CD8-positive, alpha-beta memory T cell (primary cell): ENCODE measurements around the gene MXD3. TPM values are rescaled to one million over a fixed set of nuclear protein-coding genes. Genes with fewer than 3 reads are reported as not detected.
"Not testable (repeated sequence)": the region's sequence is repeated elsewhere in the genome, so short reads cannot be mapped to it uniquely, and the experiment has no call there.

Source experiments
- CTCF ChIA-PET: fragments of 350-600 bp; sonication (Branson Sonifier 250); formaldehyde crosslinking; loops from one replicate; lab custom pipeline; 2021; ENCODE audit warnings: antibody characterized with exemption; lab: Charles Lee
- POLR2A ChIA-PET: fragments of 350-600 bp; sonication (Branson Sonifier 250); formaldehyde crosslinking; loops from one replicate; lab custom pipeline; 2021; ENCODE audit warnings: antibody characterized with exemption; lab: Charles Lee
- DNase-seq, 5 donors: peaks; one replicate each; pipeline versions ENCODE4 v3.0.0 to v3.0.0-alpha.2; 2020 to 2022; ENCODE audit warnings: mixed read lengths in 1 of 5
- H3K27ac ChIP-seq: one replicate; pipeline ENCODE4 v1.7.0; 2013; ENCODE audit warnings: low read depth, mild to moderate bottlenecking, low read length, moderate library complexity
- H3K27me3 ChIP-seq: 2 replicates; pipeline ENCODE4 v1.7.0; 2013; ENCODE audit warnings: low read length, mild to moderate bottlenecking; ENCODE audit not compliant: insufficient read depth, poor library complexity, severe bottlenecking
- H3K36me3 ChIP-seq: 2 replicates; pipeline ENCODE4 v1.7.0; 2013; ENCODE audit warnings: mild to moderate bottlenecking, low read length, moderate library complexity; ENCODE audit not compliant: insufficient read depth
- H3K4me1 ChIP-seq: 2 replicates; pipeline ENCODE4 v1.7.0; 2013; ENCODE audit warnings: mild to moderate bottlenecking, low read length, moderate library complexity; ENCODE audit not compliant: insufficient read depth
- H3K4me3 ChIP-seq: 2 replicates; pipeline ENCODE4 v1.7.0; 2013; ENCODE audit warnings: mild to moderate bottlenecking, low read length
- H3K9me3 ChIP-seq: 2 replicates; pipeline ENCODE4 v1.7.0; 2013; ENCODE audit warnings: mild to moderate bottlenecking, low read length
- H3K27ac Mint-ChIP-seq, 8 donors: one replicate each; pipeline ENCODE4 v1.8.0; 2020 to 2021; ENCODE audit warnings: mixed read lengths in 8 of 8, mild to moderate bottlenecking in 6 of 8, inconsistent platforms in 3 of 8, moderate library complexity in 3 of 8
- H3K27me3 Mint-ChIP-seq, 2 donors: one replicate each; pipeline ENCODE4 v1.8.0; 2020 to 2021; ENCODE audit warnings: mixed read lengths in 2 of 2, mild to moderate bottlenecking in 1 of 2, moderate library complexity in 1 of 2
- H3K36me3 Mint-ChIP-seq, 3 donors: one replicate each; pipeline ENCODE4 v1.8.0; 2020 to 2021; ENCODE audit warnings: mixed read lengths in 3 of 3, inconsistent platforms in 1 of 3, mild to moderate bottlenecking in 1 of 3
- H3K4me1 Mint-ChIP-seq, 3 donors: one replicate each; pipeline ENCODE4 v1.8.0; 2020 to 2021; ENCODE audit warnings: mixed read lengths in 3 of 3, inconsistent platforms in 1 of 3, mild to moderate bottlenecking in 1 of 3
- H3K4me3 Mint-ChIP-seq, 7 donors: one replicate each; pipeline ENCODE4 v1.8.0; 2020 to 2021; ENCODE audit warnings: mixed read lengths in 7 of 7, mild to moderate bottlenecking in 6 of 7, moderate library complexity in 4 of 7, inconsistent platforms in 2 of 7
- H3K9me3 Mint-ChIP-seq, 5 donors: one replicate each; pipeline ENCODE4 v1.8.0; 2020 to 2022; ENCODE audit warnings: mixed read lengths in 5 of 5, mild to moderate bottlenecking in 3 of 5, moderate library complexity in 2 of 5, inconsistent platforms in 1 of 5
- polyA plus RNA-seq: library from polyadenylated mRNA; unstranded; fragments of 300-500 nt; fragmentation: Illumina TruSeq; gene quantifications from one replicate; pipeline ENCODE4 v1.2.3, GENCODE V29; 2021
- total RNA-seq, 2 experiments: library from RNA; stranded (reverse); gene quantifications; one replicate each; pipeline ENCODE4 v1.2.3, GENCODE V29; 2021

The MXD3 gene
- total and polyA plus RNA-seq, 3 experiments from 2014 or later, result 0.79 to 13.4 (median 10.2) TPM

DNA sequence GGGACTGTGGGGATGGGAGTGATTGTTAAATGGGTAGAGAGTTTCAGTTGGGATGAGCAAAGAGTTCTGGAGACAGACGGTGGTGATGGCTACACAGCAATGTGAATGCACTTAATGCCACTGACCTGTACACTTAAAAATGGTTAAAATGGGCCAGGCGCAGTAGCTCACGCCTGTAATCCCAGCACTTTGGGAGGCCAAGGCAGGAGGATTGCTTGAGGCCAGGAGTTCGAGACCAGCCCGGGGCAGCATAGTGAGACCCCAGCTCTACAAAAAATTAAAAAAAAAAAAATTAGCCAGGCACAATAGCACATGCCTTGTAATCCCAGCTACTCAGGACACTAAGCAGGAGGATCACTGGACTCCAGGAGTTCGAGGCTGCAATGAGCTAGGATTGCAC lies 32.1 kb upstream of the MXD3 start:
- H3K36me3 ChIP-seq, result peaks cover 13% of the 10 kb centered on the region
- Mint-ChIP-seq H3K27ac (peak overlapping the region in 2 of 8 donors; percentile 0 to 74), H3K9me3 (no peaks in the 10 kb centered on the region), H3K27me3 (no peaks in the 10 kb centered on the region), H3K36me3 (peaks cover 10 to 59% (median 16%) of the 10 kb centered on the region in 3 donors), H3K4me3 (peak overlapping the region in 1 of 7 donors; percentile 27), H3K4me1 (peaks cover 38 to 55% (median 46%) of the 10 kb centered on the region in 3 donors)
- POLR2A ChIA-PET, result interaction anchor here (0.5 kb wide), 1 partner anchor 71 kb away, joined by 3 read pairs; no protein-coding TSS in a partner anchor
- no peak for DNase-seq
- no peak overlapping the region for H3K27ac ChIP-seq
- no peaks in the 10 kb centered on the region for H3K27me3 ChIP-seq
- H3K4me3 ChIP-seq, result no peak overlapping the region
- H3K9me3 ChIP-seq, result no peaks in the 10 kb centered on the region
- H3K4me1 ChIP-seq, result peaks cover 22% of the 10 kb centered on the region
- CTCF ChIA-PET, result interaction anchor here (0.7 to 3.4 kb wide), 2 partner anchors 25 to 27 kb away, joined by 3 to 13 read pairs; no protein-coding TSS in a partner anchor

DNA sequence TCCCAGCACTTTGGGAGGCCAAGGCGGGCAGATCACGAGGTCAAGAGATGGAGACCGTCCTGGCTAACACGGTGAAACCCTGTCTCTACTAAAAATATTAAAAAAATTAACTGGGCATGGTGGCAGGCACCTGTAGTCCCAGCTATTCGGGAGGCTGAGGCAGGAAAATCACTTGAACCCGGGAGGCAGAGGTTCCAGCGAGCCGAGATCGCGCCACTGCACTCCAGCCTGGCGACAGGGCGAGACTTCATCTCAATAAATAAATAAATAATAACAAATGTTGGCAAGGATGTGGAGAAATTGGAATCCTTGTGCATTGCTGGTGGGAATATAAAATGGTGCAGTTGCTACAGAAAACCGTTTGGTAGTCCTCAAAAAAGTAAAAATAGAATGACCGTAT lies 31.3 kb upstream of the MXD3 start:
- H3K9me3 ChIP-seq, H3K27ac ChIP-seq, CTCF ChIA-PET, H3K4me3 ChIP-seq, H3K9me3 Mint-ChIP-seq, H3K4me3 Mint-ChIP-seq, DNase-seq, H3K27me3 ChIP-seq, H3K27ac Mint-ChIP-seq, H3K27me3 Mint-ChIP-seq: not testable (repeated sequence)
- Histone ChIP-seq H3K36me3 (peaks cover 20% of the 10 kb centered on the region), H3K4me1 (peaks cover 21% of the 10 kb centered on the region)
- H3K36me3 Mint-ChIP-seq, result peaks cover 10 to 65% (median 16%) of the 10 kb centered on the region in 3 donors
- POLR2A ChIA-PET, result interaction anchor here (0.6 to 0.8 kb wide), 2 partner anchors 66 to 197 kb away, joined by 3 to 4 read pairs; partner anchors contain the start of gene F12
- H3K4me1 Mint-ChIP-seq, result peaks cover 38 to 56% (median 46%) of the 10 kb centered on the region in 3 donors

DNA sequence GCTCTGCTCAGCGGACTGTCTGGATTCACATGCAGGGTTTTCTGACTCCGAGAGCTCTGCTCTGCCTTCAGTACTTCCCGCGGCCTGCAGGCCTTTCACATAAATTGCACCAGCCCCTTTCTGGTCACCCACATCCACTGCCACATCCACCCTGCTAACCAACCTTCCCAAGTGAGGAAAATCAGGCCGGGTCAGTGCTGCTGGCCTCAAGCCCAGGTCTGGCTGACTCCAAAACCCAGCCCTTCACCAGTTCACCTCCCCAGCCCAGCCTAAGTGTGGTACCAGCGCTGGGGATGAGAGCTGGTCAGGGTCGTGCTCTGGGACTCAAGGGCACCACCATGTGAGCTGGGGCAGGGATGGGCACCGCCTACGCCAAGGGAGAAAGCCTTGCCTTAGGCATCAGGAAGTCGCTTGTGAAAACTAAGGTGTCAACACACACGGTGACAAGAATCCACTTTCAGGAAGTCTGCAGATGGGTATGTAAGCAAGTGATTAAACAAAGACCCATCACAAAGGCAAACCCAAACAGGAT lies 27.5 kb upstream of the MXD3 start:
- no peaks in the 10 kb centered on the region for H3K27me3 Mint-ChIP-seq
- Histone ChIP-seq H3K27ac (no peak overlapping the region), H3K4me3 (no peak overlapping the region), H3K9me3 (no peaks in the 10 kb centered on the region), H3K4me1 (peaks cover 12% of the 10 kb centered on the region), H3K36me3 (peaks cover 54% of the 10 kb centered on the region), H3K27me3 (no peaks in the 10 kb centered on the region)
- POLR2A ChIA-PET, result no interaction called here
- CTCF ChIA-PET, result interaction anchor here (1.1 kb wide), 1 partner anchor 52 kb away, joined by 4 read pairs; no protein-coding TSS in a partner anchor
- H3K36me3 Mint-ChIP-seq, result peaks cover 10 to 75% (median 25%) of the 10 kb centered on the region in 3 donors
- no peaks in the 10 kb centered on the region for H3K9me3 Mint-ChIP-seq
- H3K27ac Mint-ChIP-seq, result peak overlapping the region; percentile 41 to 91 (median 76)
- peak overlapping the region in 3 of 7 donors; percentile 27 to 68 (median 49) for H3K4me3 Mint-ChIP-seq
- DNase-seq, result no peak
- peaks cover 25 to 27% (median 26%) of the 10 kb centered on the region in 3 donors for H3K4me1 Mint-ChIP-seq

DNA sequence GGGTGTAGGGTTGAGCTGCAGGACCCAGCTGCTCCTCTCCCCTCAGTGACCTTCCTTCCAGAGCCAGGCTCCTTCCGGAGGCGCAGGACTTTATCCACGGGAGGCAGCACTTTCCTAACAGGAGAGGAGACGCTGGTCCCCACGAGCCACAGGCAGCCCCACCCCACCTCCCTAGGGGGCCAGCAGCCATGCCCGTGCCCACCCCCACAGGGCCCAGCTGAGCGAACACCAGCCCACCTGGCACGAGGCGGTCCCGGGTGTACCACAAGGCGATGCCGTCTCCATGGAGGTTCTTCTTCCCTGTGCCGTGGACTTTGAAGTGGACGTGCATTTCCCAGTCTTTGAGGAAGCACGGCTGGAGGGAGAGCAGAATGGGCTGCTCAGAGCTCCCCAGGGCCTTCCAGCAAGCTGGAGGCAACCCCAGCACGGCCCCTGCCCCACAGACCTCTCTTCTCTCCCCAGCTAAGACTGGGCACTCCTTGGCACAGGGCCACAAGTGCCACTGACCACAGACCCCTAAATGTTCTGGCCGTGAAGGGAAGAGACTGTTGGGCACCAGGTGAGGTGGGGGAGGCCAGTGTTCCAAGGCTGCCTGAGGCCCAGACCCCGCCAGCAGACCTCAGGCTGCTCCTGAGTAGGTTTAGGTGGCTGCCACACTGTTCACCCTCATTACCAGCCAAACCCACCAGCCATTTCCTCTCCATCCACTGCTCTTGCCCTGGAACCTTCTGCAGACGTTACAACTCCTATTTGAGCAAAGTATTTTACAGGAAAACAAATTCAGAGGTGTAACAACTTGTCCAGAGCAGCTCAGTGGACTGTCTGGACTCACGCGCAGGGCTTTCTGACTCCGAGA lies 26.8 kb upstream of the MXD3 start:
- no peaks in the 10 kb centered on the region for H3K27me3 Mint-ChIP-seq
- no peak overlapping the region for H3K27ac ChIP-seq
- POLR2A ChIA-PET, result no interaction called here
- H3K27ac Mint-ChIP-seq, result peak overlapping the region in 4 of 8 donors; percentile 12 to 60 (median 37)
- CTCF ChIA-PET, result interaction anchor here (1.1 kb wide), 1 partner anchor 52 kb away, joined by 4 read pairs; no protein-coding TSS in a partner anchor
- peaks cover 22 to 23% (median 23%) of the 10 kb centered on the region in 3 donors for H3K4me1 Mint-ChIP-seq
- no peaks in the 10 kb centered on the region for H3K9me3 ChIP-seq
- H3K4me3 Mint-ChIP-seq, result no peak overlapping the region
- peaks cover 14 to 79% (median 30%) of the 10 kb centered on the region in 3 donors for H3K36me3 Mint-ChIP-seq
- no peak for DNase-seq
- no peak overlapping the region for H3K4me3 ChIP-seq
- no peaks in the 10 kb centered on the region for H3K27me3 ChIP-seq
- peaks cover 61% of the 10 kb centered on the region for H3K36me3 ChIP-seq
- no peaks in the 10 kb centered on the region for H3K9me3 Mint-ChIP-seq
- peaks cover 12% of the 10 kb centered on the region for H3K4me1 ChIP-seq

DNA sequence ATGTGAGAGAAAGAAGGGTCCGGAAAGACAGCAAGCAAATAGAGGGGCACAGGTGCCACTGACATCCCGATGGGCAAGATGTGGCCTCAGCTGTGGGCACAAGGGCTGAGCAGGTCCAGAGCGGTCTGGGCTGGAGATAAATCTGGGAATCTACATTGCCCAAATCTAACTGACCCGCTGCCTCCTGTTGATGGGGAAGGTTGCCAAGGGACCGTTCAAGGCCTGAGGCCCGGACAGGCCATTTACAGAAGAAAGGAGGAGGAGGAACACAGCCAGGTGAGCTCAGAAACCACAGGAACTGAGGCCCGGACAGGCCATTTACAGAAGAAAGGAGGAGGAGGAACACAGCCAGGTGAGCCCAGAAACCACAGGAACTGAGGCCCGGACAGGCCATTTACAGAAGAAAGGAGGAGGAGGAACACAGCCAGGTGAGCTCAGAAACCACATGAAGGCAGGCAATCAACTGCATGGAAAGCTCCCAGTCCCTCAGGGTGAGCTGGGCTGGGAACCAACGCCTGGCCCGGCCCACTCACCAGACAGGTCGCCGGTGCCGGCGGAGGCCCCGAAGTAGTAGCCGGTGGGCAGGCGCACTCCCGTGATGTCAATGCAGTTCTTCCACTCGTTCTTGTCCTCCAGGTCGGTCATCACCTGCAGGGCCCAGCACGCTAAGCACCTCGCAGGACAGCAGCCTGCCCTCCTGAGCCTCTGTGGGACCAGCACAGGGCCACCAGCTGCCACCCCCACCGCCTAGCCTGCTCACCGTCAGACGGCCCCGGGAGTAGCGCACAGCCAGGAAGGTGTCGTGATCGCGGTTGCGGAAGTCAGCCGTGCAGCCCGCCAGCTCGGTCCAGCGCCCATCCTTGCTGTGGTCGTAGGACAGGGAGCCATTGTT lies 25.2 kb upstream of the MXD3 start:
- Histone ChIP-seq H3K27ac (no peak overlapping the region), H3K9me3 (no peaks in the 10 kb centered on the region), H3K27me3 (no peaks in the 10 kb centered on the region), H3K4me3 (no peak overlapping the region), H3K36me3 (peaks cover 70% of the 10 kb centered on the region), H3K4me1 (peaks cover 12% of the 10 kb centered on the region)
- Mint-ChIP-seq H3K27ac (no peak overlapping the region), H3K27me3 (no peaks in the 10 kb centered on the region), H3K4me3 (peak overlapping the region in 1 of 7 donors; percentile 18), H3K4me1 (peaks cover 19 to 22% (median 21%) of the 10 kb centered on the region in 3 donors), H3K9me3 (no peaks in the 10 kb centered on the region), H3K36me3 (peaks cover 14 to 83% (median 31%) of the 10 kb centered on the region in 3 donors)
- no peak for DNase-seq
- POLR2A ChIA-PET, result no interaction called here
- CTCF ChIA-PET, result no interaction called here

DNA sequence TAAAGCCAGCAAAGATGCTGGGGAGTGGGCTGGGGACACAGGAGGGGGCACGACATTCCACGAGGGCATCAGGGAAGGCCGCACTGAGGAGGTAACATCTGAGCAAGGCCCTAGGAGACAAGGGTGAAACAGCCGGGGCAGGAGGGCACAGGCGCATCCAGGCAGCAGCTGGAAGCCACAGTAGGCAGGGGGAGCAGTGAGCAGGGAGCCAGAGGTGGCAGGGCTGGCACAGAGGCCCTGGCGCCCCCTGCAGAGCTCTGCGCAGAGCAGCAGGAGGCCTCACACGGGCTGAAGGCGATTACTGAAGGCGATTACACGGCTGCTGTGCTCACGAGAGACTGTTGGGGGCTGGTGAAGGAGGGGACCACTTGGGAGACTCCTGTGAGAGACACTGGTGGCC lies 24.4 kb upstream of the MXD3 start:
- H3K27ac Mint-ChIP-seq, result peak overlapping the region in 1 of 8 donors; percentile 61
- Histone ChIP-seq H3K36me3 (peaks cover 77% of the 10 kb centered on the region), H3K27ac (no peak overlapping the region), H3K27me3 (no peaks in the 10 kb centered on the region), H3K4me1 (peaks cover 12% of the 10 kb centered on the region), H3K9me3 (no peaks in the 10 kb centered on the region), H3K4me3 (no peak overlapping the region)
- no peak overlapping the region for H3K4me3 Mint-ChIP-seq
- no peak for DNase-seq
- CTCF ChIA-PET, result no interaction called here
- peaks cover 14 to 83% (median 24%) of the 10 kb centered on the region in 3 donors for H3K36me3 Mint-ChIP-seq
- H3K9me3 Mint-ChIP-seq, result no peaks in the 10 kb centered on the region
- no peaks in the 10 kb centered on the region for H3K27me3 Mint-ChIP-seq
- POLR2A ChIA-PET, result no interaction called here
- peaks cover 17 to 25% (median 22%) of the 10 kb centered on the region in 3 donors for H3K4me1 Mint-ChIP-seq

DNA sequence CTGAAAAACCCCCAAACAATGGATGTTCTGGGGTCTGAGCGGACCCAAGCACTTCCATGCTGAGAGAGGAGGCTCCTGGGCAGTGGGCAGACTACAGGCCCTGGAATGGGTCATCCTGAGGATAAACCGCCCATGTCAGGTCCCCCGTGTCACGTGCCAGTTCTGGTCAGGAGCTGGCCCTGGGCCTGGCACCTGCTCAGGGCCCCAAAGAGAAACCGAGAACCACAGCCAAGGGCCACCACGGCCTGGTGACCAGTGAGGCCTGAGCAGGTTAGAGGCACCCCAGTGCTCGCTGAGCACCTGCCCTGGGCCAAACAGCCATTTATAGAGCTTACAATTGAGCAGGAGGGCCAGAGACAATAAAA lies 24.0 kb upstream of the MXD3 start:
- peak overlapping the region in 1 of 7 donors; percentile 48 for H3K4me3 Mint-ChIP-seq
- H3K4me1 ChIP-seq, result peaks cover 12% of the 10 kb centered on the region
- H3K36me3 Mint-ChIP-seq, result peaks cover 14 to 87% (median 25%) of the 10 kb centered on the region in 3 donors
- POLR2A ChIA-PET, result no interaction called here
- no peaks in the 10 kb centered on the region for H3K27me3 ChIP-seq
- no peaks in the 10 kb centered on the region for H3K9me3 ChIP-seq
- H3K4me3 ChIP-seq, result no peak overlapping the region
- peak overlapping the region in 1 of 8 donors; percentile 50 for H3K27ac Mint-ChIP-seq
- no peaks in the 10 kb centered on the region for H3K9me3 Mint-ChIP-seq
- CTCF ChIA-PET, result interaction anchor here (1.3 kb wide), 1 partner anchor 222 kb away, joined by 3 read pairs; no protein-coding TSS in a partner anchor
- DNase-seq, result no peak
- peaks cover 77% of the 10 kb centered on the region for H3K36me3 ChIP-seq
- no peak overlapping the region for H3K27ac ChIP-seq
- peaks cover 17 to 26% (median 22%) of the 10 kb centered on the region in 3 donors for H3K4me1 Mint-ChIP-seq
- no peaks in the 10 kb centered on the region for H3K27me3 Mint-ChIP-seq
